GM19455 (cell line): Measurements from ENCODE around the gene SPAG6.
"Not testable (repeated sequence)": the region's sequence is repeated elsewhere in the genome, so short reads cannot be mapped to it uniquely, and the experiment has no call there.

Experiments used
- ATAC-seq: cut with Tn5 transposase; IDR thresholded peaks from one replicate; pipeline ENCODE4 v1.9.1; 2021; ENCODE audit not compliant: unreplicated experiment

The SPAG6 gene

DNA sequence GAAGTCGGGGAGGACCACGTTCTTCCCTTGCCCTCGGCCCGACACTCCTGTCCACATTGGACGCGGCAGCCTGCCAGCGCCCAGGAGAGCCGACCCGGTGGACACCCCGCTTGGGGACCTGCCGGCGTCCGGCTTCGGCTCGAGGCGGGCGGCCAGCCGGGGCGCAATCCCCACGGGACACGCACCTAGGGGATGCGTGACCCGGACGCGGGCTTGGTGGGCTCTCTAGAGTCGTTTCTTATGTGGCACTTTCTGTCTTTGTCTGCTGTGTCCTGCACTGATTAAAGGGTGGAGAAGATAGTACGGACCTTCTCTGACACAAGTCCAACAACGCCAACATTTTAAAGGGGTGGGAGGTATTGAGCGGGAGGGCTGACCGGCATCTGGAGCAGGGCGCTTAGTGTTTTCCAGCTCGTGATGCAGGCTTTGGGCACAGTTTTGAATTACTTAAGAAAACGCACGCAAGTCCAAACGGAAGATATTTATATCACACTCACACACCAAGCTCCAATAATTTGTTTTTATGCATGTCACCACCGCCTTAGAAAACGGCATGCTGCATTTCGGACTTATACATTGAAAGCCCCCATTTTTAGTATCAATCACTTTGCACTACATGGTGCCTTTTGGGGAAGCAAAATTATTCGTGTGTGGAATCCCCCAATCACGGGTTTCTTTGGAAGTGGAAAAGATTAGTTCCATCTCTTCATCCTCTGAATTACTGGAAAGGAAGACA lies 3.9 kb upstream of the SPAG6 start:
- peak; percentile 11 for ATAC-seq

DNA sequence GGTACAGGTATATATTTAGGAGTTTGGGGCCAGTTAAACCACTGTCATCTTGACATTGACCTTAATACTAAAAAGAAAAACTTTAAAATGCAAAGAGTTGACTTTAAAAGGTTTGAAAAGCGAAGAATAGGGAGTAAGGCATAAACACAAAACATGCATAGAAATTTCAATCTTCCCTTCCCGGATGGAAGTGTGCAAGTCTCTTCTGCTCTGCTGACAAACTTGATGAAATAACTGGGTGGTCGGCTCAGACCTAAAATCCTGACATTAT lies 3.4 kb upstream of the SPAG6 start:
- ATAC-seq, result no peak

DNA sequence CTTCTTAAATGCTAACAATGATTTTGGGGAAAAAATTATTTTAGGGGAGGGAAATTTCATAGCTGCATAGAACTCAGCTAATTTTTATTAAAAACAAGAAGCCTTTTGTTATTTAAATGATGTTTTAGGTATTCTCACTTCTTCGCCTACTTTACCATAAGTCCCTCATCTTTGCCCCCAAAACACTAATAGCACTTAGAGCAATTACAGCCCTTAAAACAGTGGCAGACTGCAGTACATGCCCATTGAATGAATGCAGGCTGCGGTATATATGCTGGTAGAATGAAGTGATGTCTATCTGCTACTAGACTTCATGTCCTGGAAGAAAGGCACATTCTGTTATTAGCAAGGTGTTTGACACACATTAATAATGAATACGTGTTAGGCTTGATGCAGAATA lies 2.9 kb upstream of the SPAG6 start:
- ATAC-seq, result no peak

DNA sequence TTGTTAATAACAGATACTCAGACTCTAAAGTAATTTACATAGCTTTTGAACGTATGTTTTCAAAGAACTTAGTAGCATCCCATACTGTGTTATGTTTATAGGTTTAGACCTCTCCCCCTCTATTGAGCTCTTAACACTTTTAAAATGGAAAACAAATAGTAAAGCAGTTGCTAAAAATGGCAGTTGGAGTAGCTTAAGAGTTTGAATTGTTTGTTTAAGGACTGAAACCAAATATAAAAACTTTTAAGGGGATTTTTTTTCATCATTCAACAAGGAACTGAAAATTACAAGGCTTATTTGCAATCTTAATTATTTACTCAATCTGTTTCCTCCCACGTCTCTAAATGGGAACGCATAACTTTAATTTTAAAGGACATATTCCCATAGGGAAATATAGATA lies 1.6 kb upstream of the SPAG6 start:
- no peak for ATAC-seq

DNA sequence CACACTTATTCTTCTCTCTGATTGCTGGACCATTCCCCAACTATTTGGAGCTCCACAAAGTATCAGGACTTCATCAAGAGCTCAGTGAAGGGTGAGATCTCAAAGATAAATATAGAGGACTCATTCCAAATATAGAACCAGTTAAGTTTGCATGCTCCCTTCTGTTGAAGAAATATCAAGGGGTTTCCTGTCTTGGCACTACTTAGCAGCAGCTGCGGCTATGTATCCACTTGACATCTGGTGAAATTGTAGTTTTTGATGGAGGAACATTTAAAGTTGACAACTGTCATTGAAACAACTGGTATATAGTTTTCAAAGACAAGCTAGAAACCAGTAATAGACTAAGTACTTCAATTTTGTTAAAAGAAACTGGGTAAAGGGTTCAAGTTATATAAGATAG lies 1.0 kb upstream of the SPAG6 start:
- ATAC-seq, result no peak

DNA sequence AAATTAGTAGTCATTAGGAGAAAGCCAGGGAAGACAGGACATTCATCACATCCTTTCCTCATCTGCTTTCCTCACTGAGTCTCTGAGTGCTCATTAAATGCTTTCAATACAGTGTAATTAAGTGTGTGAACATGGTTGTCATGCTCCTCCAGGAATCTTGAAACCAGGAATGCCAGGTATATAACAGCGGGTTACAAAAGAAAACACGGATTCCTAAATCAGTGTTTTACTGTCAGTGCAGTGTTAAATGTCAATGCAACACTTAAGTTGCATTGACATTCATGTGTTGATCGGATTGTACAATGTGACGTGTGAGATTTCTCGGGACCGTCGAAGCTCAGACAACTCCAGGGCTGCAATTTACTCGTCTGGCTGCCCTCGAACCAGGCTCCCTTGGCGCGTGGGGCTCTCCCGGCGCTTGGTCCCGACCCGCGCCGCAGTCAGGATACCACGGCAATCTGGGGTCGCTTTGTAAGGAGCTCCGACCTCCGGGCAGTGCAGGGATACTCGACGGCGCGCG lies 455 bp upstream of the SPAG6 start:
- ATAC-seq, result no peak

DNA sequence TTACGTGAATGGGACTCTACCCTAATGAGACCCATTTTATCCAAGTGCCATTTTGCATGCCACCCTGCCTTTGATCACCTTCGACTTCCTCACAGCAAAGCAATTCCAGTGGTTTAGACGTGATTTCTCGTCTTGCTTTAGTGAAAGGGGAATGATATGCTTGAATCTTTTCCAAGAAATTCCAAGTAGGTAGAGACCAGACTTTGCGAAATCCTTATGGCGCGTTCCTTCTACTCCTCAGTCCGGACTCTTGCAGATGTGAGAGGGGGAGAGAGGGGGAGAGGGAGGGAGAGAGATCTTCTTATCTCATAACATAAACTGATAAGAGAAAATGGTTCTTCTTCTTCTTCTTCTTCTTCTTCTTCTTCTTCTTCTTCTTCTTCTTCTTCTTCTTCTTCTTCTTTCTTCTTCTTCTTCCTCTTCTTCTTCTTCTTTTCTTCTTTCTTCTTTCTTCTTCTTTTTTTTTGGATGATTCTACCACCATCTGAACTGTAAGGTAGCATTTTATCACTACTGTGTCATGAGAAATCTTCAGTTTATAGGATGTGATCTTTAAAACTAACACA lies 883 bp downstream of the SPAG6 start:
- ATAC-seq, result no peak

DNA sequence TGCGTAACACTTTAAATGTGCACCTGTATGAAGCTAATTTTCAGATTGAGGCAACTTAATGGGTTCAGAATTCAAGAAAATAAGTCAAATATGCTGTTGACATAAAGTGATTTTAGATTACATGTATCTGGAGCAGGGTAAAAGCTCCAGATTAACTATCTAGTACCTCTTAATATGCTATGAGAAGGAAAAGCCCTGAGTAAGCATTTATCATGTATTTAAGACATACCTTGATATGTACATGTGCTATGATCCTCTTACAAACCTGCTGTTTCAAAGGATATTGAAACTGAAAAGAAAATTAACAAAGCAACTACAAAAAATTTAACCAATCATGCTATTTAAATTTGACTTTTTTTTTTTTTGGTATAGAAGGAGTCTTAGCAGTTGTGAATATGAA lies 4.5 kb downstream of the SPAG6 start:
- no peak for ATAC-seq

DNA sequence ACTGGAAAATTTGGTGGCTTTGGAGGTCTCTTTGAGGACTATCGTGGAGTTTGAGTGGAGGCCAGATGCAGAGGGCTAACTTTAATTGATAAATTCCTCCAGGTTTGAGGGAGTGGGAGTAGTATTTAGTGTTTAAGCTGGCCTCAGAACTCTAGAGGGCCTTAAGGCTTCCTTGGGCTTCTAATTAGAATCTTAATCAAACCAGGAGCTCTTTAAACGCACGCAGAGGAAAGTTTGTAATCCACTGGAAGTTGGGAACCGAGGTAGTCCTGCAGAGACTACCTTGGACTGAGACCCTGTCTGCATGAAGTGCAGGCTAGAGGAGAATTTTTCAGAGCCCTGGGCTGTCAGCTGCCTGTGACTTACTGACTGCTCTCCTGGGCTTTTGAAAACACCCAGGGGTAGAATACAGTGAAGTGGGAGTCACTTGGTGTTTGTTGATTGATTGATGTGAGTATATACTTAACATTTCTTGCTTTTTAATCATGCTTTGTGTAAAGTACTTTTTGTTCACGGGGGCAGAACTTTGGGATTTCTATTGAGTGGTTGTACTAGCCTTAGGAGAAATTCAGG lies 5.9 kb downstream of the SPAG6 start:
- no peak for ATAC-seq

DNA sequence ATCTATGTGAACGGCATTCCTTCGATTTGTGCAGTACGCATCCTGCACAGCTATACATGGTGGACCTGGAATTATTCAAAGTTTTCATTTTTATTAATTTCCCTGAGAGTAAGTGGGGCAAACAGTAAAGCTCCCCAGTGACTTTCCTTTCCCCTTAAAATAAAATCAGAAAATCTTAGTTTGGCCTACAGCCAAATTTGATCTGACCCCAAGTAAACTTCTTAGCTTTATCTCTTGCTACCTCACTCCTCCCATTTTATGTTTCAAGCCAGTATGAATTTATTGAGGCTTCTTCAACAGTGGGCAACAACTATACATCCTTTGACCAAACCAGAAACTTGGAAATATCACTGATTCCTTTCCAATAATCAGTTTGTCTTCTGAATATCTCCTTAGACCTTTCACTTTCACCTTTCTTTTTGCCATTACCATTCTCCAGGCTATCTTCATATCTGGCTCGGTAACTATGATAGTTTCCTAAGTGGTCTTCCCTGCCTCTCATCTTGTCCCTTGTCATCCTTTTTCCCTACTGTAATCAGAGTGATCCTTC lies 11.1 kb downstream of the SPAG6 start:
- no peak for ATAC-seq

DNA sequence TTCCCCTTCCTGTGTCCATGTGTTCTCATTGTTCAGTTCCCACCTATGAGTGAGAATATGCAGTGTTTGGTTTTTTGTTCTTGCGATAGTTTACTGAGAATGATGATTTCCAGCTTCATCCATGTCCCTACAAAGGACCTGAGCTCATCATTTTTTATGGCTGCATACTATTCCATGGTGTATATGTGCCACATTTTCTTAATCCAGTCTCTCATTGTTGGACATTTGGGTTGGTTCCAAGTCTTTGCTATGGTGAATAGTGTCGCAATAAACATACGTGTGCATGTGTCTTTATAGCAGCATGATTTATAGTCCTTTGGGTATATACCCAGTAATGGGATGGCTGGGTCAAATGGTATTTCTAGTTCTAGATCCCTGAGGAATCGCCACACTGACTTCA lies 12.5 kb downstream of the SPAG6 start:
- not testable (repeated sequence) for ATAC-seq

DNA sequence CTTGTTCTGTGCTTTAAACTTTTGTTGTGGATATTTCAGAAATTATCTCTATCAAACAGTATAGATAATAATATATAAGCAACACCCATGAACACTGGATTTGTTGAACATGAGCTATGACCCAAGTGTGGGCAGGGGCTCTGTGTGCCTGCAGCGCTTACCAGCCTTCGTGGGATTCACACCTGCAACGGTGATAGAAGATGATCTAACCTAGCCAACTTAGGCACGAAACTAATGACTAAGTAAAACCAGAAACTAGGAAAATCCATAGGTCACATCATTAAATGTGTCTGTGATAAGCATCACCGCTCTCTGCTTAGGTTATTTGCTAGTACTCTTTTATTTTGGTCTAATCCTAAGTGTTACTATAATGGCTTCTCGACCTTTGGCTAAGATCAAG lies 18.0 kb downstream of the SPAG6 start:
- no peak for ATAC-seq

DNA sequence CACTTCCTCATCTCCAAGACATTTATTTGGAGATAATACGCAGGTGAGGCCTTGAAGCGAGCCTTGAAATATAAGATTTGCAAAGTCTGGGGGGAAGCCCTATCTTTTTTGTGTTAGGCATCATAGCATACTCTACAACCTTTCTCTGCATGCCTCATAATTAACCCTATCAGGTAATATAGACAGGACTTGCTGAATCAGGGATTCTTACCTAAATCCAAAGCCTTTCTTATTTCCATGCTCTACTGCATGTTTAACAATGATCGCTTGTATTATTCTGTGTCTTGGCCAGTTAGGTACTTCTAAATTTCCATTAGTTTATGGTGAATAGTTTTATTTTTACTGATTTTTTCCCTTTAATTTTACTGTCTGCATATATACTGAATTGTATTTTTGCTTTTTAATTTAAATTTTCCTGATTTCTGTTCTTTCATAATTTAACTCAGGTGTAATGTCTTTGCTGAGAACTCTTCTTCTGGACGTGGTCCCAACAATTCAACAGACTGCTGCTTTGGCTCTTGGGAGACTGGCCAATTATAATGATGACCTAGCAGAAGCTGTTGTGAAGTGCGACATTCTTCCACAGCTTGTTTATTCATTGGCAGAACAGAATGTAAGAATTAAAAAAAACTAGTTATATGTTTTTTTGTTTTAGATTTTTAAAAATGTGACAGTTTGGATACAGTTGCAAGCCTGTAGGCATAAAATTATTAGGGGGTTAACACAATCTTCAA lies 19.3 kb downstream of the SPAG6 start:
- no peak for ATAC-seq

DNA sequence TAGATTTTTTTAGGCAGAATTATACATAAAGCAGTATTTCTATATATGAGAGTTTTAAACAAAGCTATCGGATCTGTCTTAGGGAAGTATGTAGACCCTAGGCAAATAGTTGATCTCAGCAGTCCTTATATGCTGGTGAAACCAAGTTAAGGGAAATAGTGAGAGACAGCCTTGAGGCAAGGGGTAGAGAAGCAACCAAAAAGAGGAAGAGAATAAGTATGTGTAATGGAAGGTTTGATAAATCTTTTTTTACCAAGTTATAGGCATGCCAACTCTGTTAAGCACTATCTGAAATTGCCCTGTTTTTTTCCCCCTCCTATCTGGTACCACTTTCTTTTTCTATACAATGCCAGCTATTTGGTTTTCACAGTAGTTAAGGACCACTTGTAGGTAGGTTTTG lies 19.9 kb downstream of the SPAG6 start:
- no peak for ATAC-seq

DNA sequence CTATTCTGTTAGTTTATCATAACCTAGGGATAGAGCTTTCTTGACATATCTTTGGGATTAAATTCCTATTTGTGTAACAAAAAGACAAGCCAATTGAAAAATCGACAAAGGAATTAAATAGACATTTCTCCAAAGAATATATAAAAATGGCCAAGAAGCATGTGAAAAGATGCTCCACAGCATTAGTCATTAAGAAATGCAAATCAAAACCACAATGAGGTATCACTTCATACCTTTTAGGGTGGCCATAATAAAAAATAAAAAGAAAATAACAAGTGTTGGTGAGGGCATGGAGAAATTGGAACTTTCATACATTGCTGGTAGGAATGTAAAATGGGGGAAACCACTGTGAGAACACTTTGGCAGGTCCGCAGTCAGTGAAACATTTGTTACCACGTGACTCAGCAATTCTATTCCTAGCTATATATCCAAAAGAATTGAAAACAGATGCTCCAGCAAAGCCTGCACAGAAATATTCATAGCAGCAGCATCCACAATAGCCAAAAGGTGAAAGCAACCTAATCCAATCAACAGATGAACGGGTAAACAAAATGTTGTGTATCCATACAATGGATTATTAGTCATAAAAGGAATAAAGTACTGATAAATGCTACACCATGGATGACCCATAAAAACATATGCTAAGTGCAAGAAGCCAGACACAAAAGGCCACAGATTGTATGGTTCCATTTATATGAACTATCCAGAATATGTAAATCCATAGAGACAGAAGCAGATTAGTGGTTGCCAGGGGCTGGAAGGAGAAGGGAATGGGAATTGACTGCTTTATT lies 20.5 kb downstream of the SPAG6 start:
- no peak for ATAC-seq

DNA sequence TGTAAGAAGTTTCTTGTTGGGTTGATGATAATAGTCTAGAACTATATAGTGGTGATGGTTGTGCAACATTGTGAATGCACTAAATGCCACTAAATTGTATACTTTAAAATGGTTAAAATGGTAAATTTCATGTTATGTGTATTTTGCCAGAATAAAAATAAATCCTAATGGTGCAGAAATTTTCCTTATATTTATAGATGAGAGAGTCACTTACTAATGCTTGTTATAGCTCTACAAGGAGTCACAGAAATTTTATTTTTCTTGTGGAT lies 21.1 kb downstream of the SPAG6 start:
- no peak for ATAC-seq

DNA sequence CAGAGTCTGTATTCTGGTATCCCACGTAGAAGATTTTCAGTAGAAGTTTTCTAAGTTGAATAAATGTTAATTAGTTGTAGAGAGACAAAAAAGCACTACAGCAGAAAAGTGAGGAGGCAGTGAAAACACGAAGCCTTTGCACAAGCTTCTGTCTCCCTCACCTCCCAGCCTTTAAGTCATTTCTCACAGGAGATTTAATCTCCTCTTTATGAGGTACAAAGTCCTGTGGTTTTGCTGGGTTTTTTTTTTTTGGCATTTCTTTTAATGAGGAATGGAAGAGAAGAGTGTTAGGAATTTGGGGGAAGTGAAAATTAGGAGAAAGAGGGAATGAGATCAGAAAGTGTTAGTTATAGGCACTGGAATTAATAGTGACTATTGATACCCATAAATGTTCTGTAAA lies 21.5 kb downstream of the SPAG6 start:
- no peak for ATAC-seq

DNA sequence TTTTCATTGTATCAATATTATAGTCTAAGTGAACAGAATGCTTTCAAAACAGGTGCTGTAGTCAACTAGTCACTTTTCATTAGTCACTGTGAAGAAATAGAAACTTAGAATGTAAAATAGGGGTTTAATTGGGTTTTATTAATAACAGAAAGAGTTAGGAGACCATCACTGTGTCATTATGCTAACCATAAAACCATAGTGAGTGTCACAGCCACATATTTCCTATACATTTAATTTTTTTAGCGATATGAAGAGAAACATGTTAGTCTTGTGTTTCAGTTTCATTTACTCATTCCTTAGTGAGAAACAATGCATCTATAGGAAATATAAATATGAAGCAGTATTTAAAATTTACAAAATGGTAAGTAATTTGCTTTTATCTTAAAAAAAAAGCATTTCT lies 22.2 kb downstream of the SPAG6 start:
- no peak for ATAC-seq

DNA sequence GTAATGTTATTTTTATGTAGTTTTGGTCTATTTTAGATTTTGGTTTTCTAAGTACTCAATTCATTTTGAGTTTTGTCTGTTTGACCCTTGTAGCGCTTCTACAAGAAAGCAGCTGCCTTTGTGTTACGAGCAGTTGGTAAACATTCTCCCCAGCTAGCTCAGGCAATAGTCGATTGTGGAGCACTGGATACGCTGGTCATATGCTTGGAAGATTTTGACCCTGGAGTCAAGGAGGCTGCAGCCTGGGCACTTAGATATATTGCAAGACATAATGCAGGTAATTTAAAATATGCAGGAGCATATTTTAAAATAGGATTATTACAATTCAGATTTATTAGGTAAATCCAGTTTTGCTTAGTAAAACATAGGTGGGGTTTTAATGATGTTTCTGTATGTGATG lies 23.1 kb downstream of the SPAG6 start:
- ATAC-seq, result no peak

DNA sequence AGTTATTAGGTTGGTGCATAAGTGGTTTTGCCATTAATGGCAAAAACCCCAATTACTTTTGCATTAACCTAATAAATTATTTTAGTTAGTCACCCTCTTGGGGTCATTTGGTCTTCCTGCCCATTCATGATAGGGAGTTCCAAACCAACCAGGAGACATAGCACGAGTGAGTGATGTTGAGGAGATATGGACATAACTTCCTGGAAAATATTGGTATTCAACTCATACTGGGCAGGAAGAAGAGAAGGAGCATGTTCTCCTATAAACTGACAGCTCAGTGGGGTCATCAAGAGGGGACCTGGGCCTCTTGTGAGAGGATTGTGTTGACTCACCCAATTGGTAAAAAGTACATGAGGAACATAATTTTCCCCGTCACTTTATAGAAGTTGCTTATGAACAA lies 23.7 kb downstream of the SPAG6 start:
- ATAC-seq, result no peak

DNA sequence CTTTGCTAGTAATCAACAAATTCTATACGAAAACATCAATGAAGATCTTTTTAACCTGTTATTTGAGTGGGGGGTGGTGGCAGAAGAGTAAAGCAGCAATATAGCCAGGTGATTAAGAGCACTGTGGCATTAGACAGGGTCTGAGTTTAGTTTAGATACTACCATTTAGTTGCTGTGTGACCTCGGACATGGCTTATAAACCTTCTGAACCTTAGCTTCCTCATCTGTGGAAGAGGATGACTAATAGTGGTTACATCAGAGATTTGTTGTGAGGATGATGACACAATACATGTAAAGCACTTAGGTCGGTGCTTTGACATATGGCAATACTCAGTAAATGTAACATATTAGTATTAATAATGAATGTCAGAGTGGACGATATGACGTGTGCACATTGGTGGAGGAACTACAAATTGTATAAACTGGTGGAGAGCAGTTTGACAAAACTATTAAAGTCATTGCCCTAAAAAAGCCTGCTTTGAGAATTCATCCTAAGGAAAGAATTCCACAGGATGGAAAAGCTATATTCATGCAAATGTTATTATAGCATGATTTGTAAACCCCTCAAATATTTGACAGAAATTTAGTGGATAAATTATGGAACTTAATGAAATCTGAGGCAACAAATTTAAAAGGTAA lies 24.3 kb downstream of the SPAG6 start:
- ATAC-seq, result no peak
